HG02981 (cell line): ENCODE data around the gene SLC22A4.

Experiments
- ATAC-seq: cut with Tn5 transposase; IDR thresholded peaks from one replicate; pipeline ENCODE4 v1.9.1; 2021; ENCODE audit warnings: mild to moderate bottlenecking, moderate library complexity; ENCODE audit not compliant: unreplicated experiment

The SLC22A4 gene

GRCh38 chr5:132293992-132294727 is at the start of gene SLC22A4:
Gene SLC22A4 (plus strand): TSS chr5:132294394. CDS start chr5:132294617, 223 bp downstream.
- ATAC-seq: peak; percentile 64

GRCh38 chr5:132245593-132245992 is 48.6 kb upstream of the SLC22A4 start:
- ATAC-seq: no peak

- ATAC-seq: no peak
Measured at GRCh38 chr5:132246806-132247205, 47.4 kb upstream of the SLC22A4 start.

GRCh38 chr5:132250547-132250946 is 43.6 kb upstream of the SLC22A4 start:
- ATAC-seq: no peak

GRCh38 chr5:132251220-132251725 is 42.9 kb upstream of the SLC22A4 start:
- ATAC-seq: no peak

- no peak for ATAC-seq
Measured at GRCh38 chr5:132253008-132253441, 41.2 kb upstream of the SLC22A4 start.

- no peak for ATAC-seq
Measured at GRCh38 chr5:132253452-132254320, 40.5 kb upstream of the SLC22A4 start.

GRCh38 chr5:132254321-132254977 is 39.7 kb upstream of the SLC22A4 start:
- no peak for ATAC-seq

GRCh38 chr5:132256086-132256782 is 38.0 kb upstream of the SLC22A4 start:
- no peak for ATAC-seq

- ATAC-seq: no peak
Measured at GRCh38 chr5:132256783-132257130, 37.4 kb upstream of the SLC22A4 start.

- no peak for ATAC-seq
Measured at GRCh38 chr5:132257131-132258101, 36.8 kb upstream of the SLC22A4 start, which contains the start of gene PDLIM4. Gene PDLIM4 (plus strand): TSS chr5:132257696. CDS start chr5:132257735, 39 bp downstream.

- ATAC-seq: no peak
Measured at GRCh38 chr5:132258102-132259068, 35.8 kb upstream of the SLC22A4 start.

- no peak for ATAC-seq
Measured at GRCh38 chr5:132259069-132259851, 34.9 kb upstream of the SLC22A4 start.

GRCh38 chr5:132260051-132260450 is 34.1 kb upstream of the SLC22A4 start:
- no peak for ATAC-seq

- peak; percentile 40 for ATAC-seq
Measured at GRCh38 chr5:132260714-132261551, 33.3 kb upstream of the SLC22A4 start.
